Fibroblast of skin of abdomen (primary cell): Measurements from ENCODE around the gene TTC7B.

ENCODE experiments used
- DNase-seq: peaks from one replicate; pipeline ENCODE4 v3.0.0-alpha.2; 2013

The TTC7B gene

DNA sequence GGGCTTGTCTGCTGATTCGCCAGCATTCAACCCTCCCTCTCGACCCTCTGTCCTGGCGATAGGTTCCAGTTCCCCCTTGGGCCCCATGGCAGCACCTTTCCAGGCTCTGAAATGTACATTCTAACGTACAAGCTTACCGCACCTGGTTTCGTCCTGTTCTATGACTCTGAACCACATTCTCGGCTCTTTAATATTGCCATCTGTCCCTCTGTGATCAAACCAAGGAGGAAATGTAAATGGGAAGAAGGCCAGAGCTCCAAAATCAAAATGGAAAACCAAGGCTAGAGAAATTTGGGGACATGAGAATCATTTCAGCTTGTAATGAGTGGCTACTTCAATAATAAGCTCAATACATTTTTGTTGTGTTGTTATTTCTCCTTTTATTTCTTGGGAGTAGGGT is 117.2 kb downstream of the TTC7B start:
- DNase-seq = no peak

DNA sequence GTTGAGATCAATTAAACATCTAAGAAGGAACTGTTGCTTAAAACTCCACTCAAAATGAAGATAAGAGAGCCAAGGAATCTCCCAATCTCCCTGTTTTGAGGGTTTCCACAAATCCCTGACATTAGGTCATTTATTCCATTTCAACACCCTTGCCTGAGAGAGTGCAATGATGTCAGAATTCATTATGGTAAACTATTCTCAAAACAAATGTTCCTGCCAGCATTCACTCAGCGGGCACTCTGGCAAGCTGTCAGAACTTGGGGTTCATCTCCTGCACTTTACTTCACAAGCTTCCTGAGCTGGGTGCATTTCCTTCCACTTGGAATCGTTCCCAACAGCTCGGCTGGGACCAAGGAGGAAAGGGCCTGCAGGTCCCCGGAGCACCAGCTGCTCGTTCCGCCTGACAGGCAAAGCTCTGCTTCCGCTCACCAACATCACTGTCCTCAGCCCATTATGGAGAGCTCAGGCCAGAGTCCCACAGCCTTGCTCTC is 117.8 kb downstream of the TTC7B start:
- DNase-seq = peak; percentile 52

DNA sequence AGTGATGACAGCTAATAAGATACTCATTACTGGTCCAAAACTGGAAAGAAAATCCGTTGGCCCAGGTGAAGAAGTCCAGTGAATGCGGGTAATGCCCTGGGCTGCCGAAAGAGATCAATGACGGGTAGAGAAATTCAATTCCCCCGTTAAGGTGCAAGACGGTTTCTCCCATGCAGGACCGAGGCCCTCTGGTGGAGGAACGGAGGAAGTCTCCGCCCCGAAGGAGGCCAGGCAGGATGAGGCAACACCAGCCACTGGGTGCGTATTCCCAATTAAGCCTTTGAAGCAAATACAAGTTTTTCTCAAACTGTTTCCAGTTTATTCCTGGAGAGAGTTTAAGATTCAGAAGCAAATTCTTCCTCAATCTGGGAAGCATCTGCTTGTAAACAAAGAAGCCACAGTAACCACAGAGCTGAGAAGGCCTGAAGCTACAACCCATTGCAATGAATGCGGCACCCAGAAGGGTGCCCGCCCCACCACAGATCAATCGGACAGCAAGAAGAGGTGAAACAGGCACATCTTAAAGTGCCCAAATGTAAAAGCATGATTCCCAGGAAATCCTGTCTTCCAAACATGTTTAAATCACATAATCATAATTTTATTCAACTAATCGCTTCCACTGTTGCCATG is 118.5 kb downstream of the TTC7B start:
- peak; percentile 78 for DNase-seq

DNA sequence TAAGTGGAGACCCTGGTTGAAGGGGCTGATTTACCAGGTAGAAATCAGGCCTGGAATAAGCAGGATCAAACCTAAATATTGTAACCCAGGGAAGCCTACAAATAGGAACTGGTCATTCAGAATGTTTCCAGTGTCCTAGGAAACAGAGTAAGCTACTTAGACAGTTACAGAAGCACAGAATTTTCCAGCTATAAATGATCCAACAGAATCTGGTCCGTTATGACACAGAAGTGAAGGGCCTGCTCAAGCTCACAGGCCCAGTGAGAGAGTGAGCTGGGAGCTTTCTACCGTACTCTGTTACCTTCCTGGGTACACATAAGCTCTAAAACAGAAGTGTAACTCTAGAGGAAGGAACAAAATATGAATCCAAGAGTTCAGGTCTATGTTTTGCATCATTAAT is 119.1 kb downstream of the TTC7B start:
- DNase-seq = no peak

DNA sequence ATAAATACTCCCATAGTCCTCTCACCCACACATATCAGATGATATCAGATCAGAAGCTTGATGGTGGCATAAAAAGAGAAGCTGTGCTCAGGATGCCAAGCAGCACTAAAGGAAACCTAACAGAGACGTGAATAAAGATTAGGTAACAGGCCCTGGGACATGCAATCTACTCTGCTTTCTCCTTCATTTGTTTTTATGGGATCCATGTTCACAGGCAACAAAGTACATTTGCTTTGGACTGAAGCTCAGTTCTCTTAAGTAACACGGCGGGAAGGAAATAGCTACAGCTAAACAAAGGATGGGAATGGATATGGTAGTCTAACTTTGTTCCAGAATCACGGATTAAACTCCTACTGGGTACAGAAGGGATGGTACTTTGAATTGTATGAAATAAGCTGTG is 119.5 kb downstream of the TTC7B start:
- DNase-seq = no peak

DNA sequence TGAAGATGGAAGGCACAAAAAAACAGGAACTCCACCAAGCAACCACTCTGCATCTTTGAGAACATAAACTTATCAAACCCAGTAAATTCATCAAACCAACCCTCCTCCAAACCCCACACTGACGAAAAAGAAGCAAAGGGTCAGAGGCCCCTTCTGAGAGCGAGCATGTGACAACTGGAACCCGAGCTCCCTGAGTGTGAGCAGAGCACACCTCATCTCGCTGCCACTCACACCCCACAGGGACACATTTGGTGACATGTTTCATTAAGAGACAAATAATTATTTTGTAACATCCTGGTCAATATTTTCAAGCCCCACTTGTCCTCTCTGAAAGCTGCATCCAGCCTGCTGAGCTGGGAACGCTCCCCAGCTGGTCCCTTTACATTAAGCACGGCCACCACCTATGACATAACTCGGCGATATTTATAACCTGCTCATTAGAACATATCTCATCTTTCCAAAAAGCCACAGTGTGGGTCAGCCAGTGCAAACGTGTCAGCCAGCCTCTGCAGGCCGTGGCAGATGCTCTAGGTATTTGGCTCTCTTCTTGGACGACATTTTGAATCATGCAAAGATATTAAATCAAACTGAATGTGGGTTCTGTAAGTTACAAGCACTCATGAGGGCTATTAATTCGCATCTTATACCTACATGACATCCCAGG is 120.1 kb downstream of the TTC7B start:
- DNase-seq = no peak

DNA sequence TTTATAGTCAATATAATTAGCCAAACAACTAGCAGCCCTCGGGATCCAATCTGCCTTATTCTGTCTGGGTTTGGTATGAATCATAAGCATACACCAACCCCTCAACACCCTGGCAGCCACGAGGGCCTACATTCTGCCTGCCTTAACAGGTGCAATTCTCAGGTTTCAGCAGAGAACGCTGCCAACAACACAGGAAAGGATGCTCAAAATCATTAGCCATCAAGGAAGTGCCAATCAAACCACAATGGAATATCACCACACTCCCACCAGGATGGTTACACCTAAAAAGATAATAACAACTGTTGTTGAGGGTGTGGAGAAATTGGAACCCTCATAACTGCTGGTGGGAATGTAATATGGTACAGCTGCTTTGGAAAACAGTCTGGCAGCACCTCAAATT is 122.8 kb downstream of the TTC7B start:
- DNase-seq = no peak

DNA sequence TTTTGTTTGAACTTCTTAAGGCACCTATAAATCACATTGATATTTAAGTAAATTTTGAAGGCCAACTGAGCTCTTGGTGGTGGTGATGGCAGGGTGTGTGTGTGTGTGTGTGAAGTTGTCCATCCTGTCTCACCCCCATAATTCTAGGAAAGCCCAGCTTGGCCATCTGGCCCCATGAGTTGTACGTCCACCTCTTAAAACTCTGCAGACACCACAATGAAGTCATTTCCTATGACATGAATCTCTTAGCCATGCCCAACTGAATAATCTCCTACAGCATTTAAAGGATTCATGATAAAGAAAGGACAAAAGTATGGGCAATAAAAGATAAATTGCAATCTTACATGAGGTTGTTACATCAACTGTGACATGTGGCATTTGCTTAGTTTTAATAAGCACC is 123.4 kb downstream of the TTC7B start:
- DNase-seq = no peak

DNA sequence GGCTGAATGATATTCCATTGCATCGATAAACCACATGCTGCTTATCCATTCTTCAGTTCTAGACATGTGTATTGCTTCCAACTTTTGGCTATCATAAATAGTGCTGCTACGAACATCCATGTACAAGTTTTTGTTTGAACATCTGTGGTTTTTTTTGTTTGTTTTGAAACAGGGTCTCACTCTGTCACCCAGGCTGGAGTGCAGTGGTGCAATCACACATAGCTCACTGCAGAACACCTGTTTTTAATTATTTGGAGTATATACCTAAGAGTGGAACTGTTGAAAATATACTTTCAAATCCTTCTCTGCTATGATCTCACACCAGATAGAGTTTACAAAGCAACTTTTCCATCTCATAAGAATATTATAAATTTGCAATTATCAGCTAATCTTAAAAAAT is 124.2 kb downstream of the TTC7B start:
- DNase-seq = peak; percentile 32

DNA sequence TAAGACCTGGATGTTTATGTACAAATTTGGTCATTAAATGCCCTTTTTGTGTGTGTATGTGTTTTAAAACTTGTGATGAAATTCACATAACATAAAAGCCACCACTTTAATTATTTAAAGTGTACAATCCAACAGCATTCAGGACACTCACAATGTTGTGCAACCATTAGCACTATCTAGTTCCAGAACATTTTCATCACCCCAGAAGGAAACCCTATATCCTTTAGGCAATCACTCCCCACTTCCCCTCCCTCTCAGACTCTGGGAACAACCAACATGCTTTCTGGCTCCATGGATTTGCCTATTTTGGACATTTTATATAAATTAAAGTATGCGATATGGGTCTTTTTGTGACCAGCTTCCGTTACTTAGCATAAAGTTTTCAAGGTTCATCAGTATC is 124.6 kb downstream of the TTC7B start:
- no peak for DNase-seq

DNA sequence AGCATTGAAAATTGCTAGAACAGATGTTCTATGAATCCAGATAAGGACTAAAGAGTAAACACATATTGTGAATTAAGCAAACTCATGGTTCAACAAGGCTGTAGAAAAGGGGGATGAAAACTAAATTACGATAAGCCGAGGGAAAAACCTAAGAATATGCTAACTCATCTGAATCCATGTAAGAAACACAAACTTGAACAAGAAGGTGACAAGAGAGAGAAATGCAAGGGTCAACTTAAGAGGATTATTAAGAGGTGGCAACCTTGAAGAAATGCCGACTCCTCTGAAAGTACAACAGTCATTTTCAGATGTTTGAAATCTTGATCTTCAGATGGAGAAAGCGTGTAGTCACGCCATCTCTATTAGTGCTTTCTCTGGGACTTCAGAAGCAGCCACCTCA is 128.6 kb downstream of the TTC7B start:
- DNase-seq = no peak

DNA sequence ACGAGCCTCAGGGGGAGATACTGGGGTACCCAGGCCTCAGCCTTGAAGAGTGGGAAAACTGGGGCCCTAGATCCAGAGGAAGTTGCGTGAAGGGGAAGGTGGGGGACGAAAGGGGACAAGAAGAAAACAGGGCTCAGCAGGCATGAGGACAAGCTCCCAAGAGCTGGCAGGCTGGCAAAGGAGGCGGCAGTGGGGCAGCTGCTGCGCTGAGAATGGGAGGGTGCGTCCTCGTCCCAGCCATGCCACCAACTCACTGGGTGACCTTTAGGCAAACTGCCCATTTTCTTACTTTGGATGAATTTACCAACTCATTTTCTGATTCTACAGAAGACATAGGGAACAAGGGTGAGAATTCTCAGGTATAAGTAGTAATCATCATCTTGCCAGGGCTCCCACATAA is 133.6 kb downstream of the TTC7B start:
- no peak for DNase-seq

DNA sequence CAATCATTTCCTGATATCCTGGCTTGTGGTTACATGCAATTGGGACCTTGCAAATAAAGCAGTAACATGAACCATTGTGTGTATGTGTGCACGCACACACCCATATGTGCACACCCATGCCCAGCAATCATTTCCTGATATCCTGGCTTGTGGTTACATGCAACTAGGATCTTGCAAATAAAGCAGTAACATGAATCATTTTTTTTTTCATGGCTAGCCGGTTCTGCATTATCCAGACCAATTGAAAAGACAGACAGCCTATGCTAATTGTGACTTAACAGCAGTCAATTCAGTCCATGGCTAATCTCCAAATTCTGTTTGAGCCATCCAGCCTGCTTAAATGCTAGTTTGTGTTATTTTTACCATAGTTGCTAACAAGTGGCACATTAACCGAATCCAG is 134.3 kb downstream of the TTC7B start:
- DNase-seq = no peak

DNA sequence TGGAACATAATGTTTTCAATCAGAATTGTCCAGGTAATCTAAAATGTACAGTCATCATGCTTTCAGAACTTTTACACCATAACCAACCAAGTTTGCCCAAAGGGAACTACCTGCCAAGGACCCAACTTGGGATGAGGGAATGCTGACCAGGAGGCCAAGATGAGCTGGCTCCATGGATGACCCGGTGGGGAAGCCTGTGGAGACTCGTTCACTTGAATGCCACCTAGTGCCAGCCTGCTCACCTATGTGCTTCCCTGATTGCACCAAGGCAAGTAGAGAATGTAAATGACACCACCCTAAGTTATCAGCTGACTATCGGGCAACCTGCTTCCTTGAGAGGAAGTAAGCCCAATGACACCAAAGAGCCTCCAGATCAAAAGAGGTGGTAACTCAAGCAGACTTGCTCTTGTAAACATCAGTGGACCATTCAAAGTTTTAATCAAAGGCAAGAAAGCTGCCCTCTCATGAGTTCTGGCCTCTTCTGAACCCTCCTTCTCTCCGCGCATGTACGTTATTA is 137.3 kb downstream of the TTC7B start:
- DNase-seq = no peak

DNA sequence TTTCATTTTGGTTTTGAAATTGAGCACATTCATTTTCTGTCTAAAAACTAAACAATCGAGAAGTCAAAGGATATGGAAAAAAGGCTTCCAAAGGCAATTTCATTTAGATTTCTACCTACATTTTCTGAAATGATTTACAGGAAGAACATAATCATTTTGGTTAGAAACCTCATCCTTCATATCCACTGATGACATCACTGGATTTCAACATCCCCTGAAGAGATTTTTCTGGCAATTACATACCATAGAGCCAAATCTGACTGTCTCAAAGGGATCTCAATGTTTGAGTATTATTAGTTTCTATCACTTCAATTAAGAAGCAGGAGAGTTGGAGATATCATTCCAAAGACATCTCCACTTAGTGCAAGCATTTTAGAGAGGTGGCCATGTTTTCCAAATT is 137.8 kb downstream of the TTC7B start:
- DNase-seq = peak; percentile 58

DNA sequence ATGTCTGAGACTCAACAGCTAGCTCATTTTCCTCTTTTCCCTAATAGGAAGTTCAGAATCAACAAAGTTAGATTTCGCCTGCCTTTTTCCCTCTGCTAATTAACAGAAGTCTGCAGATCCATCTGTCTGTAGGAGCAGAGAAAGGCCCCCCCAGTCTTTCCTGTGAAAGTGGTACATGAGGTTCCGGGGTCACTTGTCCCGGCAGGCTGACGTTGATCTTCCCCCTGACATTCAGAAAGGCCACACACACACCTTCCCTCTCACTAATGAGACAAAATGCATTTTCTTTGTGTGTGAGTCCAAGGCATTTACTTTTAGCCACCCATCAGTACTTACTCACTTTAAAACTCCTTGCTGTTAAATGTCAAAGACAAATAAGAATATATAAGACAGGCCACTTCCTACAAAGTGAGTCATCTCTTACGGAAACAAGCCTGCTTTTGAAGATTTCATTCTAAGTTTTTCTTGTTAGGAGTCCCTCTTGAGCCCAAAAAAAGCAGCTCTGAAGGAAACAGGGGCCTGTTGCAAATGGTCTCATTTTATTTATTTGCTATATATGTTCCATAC is 138.7 kb downstream of the TTC7B start:
- DNase-seq = peak; percentile 63

DNA sequence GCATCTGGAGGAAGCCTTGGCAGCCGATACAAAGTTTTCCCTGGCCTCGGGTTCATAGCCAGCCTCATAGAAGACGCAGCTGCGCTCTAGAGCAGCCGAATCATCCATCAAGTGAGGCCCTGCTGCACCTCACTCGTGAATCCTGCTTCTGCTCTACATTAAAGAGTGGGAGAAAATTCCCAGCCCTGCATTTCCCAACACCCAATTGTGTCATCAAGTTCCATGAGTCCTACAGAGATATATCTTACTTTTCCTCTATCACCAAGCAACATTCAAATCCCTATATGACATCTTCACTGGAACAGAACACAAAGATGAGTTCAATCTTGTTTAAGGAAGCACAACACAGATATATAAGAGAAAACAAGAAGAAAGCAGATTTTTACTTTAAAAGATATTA is 139.3 kb downstream of the TTC7B start:
- peak; percentile 60 for DNase-seq

DNA sequence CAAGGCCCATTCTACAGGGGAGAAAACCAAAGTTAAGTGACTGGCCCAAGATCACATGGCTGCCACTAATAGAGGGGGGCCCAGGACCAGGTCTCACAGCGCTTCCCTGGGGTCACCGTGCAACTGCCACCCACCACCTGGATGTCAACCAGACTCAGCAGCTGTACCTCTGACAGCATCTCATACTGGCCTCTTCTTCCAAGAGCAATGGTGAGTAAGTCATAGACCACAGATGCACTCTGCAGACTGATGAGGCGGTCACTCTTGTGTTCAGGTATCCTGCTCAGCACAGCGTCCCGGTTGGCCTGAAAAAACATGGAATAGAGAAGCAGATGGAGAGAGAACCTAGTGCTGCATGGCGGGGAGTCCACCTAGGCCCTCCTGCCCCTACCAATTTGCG is 139.9 kb downstream of the TTC7B start:
- no peak for DNase-seq

DNA sequence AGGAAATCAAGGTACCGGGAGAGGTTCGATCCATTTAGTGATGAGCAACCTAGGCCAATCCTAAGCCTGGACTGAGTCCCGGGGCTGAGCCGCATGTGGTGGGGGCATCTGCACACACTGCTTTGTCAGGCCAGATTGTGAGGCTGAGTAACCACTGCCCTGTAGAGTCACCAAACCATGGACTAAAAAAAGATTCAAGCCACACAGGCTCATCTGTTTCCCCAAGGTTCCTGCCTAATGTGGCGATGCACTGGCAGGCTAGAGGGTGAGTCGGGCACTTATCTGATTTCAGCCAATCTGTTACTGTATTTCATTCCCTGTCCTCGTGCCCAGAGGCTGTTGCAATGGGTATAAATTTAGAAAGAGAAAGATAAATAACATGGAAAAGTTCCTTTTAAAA is 140.8 kb downstream of the TTC7B start:
- DNase-seq = no peak

DNA sequence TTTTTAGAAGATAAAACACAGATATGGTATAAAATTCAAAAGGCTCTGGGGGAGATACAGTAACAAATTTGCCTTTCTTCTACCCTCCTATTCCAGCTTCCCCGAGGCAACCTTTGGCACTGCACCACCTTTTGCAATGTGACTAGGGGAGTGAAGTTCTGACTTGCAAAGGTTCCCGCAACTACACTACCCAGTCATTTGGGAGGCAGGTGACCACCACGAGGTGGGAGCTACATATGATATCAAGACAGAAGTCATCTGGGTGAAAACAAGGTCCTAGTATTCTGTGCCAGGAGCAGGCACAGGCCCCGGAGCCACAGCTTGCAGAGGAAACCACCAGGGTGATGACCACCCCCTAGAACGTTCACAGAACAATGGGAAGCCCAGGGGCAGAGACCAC is 141.5 kb downstream of the TTC7B start:
- no peak for DNase-seq

DNA sequence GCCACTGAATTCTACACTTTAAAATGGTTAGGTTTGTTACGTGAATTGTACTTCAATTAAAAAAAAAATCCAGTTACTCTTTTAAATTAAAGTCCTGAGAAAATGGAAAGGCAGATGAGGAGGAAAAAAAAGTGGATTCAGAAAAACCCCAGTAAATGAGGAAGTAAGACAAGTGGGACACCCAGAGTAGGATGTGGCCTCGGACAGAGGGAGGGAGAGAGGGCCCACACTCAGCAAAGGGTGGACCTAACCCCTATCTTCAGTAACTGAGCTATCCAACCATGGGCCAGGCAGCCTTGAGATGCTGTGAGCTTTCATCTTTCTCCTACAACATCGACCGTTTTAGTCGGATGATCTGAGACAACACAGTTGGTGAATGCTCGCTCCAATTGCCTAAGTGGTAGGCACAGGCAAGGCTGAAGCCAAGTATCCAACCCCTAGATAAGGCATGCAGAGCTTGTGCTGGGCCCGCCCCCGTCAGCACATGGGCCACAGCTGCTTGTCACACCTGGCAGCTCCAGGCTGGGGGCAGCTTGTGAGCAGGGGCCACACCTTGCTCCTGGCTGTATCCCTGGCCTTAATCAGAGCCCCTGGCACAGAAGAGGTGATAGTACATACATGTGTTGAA is 142.1 kb downstream of the TTC7B start:
- DNase-seq = no peak

DNA sequence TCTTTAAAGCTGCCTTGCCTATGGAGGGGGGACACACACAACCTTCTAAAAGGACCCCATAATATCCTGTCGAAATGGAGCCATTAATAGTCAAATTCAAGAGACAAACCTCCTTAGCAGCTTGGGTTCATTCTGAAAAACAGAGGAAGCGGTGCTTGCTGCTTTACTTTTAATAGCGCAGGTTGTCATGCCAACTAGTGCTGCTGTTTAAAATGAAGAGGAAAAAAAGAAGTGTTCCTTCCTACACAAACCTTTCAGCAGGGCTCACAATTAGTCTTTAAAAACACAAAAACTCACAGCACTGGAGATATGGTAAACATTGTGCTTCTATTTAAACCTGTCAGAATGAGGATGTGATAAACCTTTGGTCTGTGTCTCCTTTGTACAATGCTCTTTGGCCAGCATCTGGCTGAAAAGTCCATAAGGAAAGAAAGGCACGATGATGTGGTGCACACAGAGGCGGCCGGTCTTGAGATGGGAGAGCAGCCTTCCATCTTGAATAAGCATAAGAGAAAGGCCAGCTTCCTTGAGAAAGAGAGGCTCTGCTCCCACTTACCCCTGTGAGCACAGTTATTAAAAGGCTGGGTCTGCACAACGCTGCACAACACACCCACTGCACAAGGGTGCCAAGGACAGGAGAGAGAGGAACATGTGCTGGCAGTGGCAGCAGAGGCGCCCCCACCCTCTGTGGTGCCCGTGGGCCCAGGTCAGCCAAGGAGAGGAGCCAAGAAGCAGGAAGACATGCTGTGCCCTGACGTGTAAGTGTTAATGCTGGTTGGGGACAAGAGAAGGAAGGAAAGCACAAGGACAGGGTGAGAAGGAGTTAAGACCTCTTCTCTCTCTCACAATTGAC is 144.6 kb downstream of the TTC7B start:
- no peak for DNase-seq

DNA sequence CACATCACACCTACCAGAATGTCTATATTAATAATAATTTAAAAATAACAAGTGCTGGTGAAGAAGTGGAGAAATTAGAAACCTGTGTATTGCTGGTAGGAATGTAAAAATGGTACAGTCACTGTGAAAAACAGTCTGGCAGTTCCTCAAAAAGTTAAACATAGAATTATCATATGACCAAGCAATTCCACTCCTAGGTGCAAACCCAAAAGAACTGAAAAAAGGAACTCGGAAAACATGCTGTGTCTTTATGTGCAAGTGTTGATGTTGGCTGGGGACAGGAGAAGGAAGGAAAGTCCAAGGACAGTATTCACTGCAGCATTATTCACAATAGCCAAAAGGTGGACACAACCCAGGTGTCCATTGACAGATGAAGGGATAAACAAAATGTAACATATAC is 146.5 kb downstream of the TTC7B start:
- DNase-seq = no peak
